Raji (cell line): ENCODE results near the gene ANGPTL4.

Experiments used
- POLR2A ChIP-seq: IDR thresholded peaks from 2 replicates; pipeline ENCODE4 v1.6.1; 2011; ENCODE audit warnings: low read depth, low read length, control low read depth; ENCODE audit not compliant: insufficient read depth

The ANGPTL4 gene, protein sequence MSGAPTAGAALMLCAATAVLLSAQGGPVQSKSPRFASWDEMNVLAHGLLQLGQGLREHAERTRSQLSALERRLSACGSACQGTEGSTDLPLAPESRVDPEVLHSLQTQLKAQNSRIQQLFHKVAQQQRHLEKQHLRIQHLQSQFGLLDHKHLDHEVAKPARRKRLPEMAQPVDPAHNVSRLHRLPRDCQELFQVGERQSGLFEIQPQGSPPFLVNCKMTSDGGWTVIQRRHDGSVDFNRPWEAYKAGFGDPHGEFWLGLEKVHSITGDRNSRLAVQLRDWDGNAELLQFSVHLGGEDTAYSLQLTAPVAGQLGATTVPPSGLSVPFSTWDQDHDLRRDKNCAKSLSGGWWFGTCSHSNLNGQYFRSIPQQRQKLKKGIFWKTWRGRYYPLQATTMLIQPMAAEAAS

DNA sequence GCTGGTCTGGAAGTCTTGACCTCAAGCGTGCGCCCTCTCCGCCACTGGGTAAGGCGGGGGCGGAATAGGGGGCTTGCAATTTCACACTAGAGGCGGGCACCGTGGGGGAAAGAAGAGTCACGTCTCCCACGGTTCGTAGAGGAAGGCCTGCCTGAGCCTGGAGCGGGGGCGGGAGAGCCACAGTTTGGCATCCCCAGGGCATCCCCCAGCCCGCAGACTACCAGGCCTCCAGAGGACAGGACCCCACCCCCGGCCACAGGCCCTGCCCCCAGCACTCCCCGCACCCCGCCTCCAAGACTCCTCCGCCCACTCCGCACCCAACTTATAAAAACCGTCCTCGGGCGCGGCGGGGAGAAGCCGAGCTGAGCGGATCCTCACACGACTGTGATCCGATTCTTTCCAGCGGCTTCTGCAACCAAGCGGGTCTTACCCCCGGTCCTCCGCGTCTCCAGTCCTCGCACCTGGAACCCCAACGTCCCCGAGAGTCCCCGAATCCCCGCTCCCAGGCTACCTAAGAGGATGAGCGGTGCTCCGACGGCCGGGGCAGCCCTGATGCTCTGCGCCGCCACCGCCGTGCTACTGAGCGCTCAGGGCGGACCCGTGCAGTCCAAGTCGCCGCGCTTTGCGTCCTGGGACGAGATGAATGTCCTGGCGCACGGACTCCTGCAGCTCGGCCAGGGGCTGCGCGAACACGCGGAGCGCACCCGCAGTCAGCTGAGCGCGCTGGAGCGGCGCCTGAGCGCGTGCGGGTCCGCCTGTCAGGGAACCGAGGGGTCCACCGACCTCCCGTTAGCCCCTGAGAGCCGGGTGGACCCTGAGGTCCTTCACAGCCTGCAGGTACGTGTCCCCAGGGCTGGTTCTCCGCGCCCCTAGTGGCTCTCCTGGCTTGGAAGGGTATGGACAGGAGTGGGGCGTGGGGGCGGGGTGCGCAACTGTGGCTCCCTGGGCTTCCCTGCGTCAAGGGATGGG is at the start of gene ANGPTL4:
ANGPTL4 (plus strand) TSS at position 353 of the 969 bp plus-strand sequence; CDS start at position 520, 167 bp downstream.
- TF ChIP-seq POLR2A, result no peak

DNA sequence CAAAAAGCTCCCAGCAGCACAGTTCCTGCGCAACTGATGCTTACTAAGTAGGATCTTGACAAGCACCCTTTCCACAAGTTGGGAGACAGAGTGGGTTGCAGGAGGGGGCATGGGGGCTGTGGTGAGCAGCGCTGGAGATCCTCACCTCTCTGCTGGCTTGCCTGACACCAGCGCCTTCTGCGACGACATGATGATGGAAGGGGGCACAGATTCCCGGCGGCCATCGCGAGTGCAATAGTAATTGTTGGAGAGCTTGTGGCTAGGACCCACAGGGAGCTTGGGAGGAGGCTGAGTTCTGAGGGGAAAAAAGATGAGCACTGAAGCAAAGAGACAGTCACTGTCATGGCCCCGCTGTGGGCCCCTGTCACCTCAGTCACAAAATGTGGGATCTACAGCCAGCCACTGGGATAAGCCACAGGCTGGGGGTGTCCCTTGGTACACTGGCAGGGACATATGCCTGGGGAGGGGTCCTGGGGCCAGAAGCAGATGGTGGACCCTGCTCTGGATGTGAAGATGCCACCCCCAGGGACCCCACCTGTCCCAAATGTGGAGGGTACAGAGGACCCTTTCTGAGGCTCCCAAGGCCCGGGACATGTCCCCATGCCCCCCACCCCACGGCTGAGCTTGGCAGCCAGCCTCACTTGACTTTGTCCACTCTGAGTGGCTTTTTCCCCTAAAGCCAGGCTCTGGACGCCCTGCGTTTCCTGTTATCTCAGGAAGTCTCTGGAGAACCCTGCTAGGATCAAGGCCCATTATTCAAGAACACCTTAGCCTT is 47.4 kb upstream of the ANGPTL4 start:
- TF ChIP-seq POLR2A, result no peak

DNA sequence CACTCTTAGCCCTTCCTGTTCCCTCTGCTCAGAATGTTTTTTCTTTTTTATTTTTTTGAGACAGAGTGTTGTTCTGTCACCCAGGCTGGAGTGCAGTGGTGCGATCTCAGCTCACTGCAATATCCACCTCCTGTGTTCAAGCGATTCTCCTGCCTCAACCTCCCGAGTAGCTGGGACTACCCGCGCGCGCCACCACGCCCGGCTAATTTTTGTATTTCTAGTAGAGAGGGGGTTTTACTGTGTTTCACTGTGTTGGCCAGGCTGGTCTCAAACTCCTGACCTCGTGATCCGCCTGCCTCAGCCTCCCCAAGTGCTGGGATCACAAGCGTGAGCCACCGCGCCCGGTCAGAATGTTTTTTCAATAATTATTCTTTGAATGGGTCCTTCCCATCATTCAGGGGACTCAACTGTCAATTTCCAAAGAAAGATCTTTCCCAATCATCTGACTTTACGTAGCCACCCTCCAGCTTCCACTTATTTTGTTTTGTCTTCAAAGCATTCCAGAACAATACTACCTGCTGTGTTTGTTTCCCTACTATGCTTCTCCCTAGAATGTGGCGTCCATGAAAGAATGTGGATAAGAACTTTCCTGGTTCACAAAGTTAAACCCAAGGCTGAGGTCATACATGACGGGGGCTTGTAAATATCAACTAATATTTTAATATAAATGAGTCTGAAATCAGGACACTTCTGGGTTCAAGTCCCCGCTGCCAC is 44.0 kb upstream of the ANGPTL4 start:
- TF ChIP-seq POLR2A, result no peak

DNA sequence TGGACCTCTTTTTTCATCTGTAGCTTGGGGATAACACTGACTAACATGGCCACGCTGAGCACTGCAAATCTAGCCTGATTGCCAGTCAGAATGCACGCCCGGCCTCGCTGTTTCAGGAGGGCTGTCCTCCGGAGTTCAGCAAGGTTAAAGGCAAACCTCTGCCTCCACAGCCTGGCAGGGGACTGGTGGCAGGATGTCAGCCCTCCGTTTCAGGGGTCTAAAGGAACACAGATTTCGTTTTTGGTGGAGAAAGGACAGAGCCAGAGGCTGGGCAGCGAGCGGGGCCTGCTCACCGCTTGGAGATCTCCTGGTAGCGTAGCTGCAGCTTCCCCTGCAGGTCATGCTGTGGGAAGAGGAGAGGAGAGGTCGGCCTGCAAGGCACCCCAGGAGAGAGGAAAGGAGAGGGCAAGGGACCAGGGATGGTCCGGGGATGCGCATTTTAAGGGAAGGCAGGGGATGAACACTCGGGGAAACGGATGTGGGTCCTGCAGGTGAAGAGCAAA is 43.3 kb upstream of the ANGPTL4 start:
- no peak for TF ChIP-seq POLR2A

DNA sequence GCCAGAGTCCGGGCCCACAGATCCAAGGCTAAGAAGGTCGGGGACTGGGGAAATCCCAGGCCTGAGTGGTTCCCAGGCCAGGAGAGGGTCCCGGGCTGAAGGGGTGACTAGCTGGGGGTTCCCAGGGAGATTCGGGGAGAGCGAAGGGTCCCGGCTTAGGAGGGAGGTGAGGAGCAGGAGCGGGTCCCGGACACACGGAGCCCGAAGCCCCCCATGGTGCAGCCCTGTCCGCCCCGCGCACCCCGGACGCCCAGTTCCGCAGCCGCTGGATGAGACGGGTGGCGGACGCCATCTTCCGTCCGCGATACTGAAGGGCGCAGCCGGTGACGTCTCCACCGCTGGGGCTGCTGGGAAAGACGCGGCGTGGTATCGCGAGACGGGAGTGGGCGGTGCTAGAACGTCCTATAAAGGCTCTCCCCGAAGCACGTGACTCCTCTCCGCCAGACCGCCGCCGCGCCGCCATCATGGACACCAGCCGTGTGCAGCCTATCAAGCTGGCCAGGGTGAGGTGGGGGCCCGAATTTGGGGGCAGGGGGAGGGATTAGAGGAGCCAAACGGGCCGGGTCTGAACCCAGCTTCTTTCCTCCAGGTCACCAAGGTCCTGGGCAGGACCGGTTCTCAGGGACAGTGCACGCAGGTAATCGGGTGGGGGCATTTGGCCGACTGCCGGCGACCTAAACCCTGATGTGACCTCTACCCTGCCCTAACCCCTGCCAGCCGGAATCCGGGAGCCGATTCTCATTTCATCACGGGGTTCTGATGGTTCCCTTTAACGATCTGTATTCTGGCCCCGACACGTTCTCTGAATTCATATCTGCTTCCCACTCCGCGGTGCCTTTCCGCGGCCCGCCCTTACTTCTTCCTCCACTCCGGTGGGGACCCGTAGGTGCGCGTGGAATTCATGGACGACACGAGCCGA is 42.6 kb upstream of the ANGPTL4 start, which contains the start of the genes NDUFA7 and RPS28:
NDUFA7 (minus strand) TSS at position 309 of the 919 bp plus-strand sequence; CDS start at position 292, 17 bp downstream.
RPS28 (plus strand) TSS at position 430 of the 919 bp plus-strand sequence; CDS start at position 465, 35 bp downstream.
- peak; percentile 93 for TF ChIP-seq POLR2A

DNA sequence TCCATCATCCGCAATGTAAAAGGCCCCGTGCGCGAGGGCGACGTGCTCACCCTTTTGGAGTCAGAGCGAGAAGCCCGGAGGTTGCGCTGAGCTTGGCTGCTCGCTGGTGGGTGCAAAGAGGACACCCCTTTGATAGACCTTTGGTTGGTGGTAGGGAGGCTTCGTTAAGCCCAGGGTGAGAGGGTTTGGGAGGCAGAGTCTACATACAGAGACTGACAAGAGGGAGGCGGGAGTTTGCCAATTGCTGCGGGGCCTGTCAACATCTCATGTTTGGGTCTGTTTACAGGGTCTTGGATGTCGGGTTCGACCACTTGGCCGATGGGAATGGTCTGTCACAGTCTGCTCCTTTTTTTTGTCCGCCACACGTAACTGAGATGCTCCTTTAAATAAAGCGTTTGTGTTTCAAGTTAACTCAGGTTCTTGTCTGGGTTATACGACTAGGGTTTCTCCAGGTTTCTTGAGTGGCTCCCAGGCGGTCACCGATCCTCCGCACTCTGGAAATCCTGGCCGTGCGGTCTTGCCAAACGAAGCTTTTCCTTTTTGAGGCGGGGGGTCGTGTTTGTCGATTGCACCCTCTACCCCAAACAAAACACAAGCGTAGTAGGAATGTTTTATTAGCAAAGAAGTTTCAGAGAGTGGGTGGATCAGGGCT is 41.8 kb upstream of the ANGPTL4 start:
- no peak for TF ChIP-seq POLR2A

DNA sequence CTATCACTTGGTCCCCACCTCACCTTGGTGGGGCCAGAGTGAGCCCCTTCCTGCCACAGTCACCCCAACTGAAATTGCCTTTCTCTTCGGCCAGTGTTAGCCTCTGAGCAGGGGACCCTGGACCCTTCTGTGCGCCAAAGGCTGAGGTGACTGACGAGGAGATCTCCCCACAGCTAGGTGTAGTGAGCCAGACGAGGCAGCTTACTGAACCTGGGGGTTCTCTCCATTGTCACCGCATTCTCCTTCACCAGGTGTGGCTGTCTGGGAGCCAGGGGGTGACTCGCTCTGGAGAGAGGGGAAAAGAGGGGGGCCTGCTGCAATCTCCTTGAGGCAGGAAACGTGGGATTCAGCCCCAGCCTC is 41.3 kb upstream of the ANGPTL4 start:
- TF ChIP-seq POLR2A, result no peak

DNA sequence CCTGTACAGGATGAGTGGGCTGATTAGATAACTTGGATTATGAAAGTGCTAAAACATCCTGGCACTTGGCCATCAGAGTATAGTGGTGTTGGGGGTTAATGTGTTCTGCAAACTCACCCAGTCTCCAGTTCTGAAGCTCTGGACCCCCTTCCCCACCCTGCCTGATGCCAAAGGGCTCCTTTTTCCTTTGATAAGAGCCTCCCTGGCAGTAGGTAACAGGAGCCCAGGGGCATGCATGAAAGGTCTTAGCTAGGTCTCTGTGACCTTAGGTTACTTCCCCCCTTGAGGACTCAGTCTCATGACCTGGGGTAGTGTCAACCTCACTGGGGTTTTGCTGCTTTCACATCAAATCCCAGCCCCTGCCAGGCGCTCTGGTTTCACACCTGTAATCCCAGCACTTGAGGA is 40.2 kb upstream of the ANGPTL4 start:
- TF ChIP-seq POLR2A, result no peak

DNA sequence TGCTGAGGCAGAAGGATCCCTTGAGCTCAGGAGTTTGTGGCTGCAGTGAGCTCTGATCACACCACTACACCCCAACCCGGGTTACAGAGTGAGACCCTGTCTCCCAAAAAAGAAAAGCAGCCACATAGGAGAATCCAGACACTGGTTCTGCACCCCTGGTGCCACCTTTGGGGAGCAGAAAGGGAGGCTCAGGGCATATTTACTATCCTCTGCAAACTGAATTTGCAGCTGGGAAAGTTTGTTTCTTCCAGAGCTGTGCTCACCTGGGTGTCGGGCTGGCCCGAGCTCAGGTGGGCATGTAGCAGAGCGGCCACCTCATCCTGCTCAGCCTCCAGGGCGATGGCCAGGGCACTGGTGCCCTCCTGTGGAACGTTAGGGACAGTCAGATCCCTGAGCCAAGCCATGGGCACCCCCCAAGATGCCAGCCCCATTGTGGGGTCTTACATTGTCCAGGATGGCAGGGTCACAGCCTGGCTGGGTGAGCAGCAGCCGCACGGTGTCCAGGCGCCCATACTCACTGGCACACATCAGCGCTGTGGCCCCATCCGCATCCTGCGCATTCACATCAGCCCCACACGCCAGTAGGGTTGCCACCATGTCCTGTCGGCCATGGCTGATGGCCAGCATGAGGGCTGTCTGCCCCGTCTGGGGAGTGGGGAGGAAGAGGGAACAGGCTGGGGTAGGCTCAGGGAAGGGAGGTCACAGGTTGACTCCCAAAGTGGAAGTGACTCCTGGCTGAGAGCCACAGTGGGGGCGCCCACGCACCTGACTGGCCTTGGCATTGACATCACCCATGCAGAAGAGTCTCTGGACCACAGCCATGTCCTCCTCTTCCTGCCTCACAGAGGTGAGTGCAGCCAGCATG is 39.5 kb upstream of the ANGPTL4 start:
- peak; percentile 73 for TF ChIP-seq POLR2A

DNA sequence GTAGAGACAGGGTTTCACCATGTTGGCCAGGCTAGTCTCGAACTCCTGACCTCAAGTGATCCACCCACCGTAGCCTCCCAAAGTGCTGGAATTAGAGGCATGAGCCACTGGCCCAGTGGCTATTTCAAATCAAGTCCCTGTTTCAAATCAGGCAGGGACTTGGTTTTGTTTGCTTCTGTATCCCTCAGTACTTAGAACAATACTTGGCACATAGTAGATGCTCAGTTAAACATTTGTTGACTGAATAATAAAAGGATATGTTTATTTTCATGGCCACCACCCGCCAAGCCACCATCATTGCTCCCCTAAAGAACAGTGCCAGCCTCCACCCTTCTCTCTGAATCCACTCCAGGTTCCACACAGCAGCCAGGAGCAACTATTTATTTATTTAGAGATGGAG is 38.5 kb upstream of the ANGPTL4 start:
- TF ChIP-seq POLR2A, result no peak

DNA sequence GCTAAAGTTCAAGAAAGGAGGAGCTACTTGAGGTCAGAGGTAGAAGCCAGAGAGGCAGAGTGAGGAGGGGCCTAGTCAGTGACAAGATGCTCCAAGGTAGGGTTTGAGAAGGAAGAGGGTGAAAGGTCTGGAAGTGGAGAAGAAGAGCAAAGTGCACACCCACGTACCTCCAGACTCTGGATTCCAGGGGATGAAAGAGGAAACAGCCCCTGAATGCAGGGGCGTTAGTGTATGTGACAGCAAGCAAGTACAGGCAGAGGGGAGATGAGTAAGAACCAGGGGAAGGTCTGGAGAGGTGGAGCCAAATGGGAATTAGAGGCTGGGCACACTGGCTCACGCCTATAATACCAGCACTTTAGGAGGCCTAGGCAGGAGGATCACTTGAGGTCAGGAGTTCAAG is 34.0 kb upstream of the ANGPTL4 start:
- no peak for TF ChIP-seq POLR2A

DNA sequence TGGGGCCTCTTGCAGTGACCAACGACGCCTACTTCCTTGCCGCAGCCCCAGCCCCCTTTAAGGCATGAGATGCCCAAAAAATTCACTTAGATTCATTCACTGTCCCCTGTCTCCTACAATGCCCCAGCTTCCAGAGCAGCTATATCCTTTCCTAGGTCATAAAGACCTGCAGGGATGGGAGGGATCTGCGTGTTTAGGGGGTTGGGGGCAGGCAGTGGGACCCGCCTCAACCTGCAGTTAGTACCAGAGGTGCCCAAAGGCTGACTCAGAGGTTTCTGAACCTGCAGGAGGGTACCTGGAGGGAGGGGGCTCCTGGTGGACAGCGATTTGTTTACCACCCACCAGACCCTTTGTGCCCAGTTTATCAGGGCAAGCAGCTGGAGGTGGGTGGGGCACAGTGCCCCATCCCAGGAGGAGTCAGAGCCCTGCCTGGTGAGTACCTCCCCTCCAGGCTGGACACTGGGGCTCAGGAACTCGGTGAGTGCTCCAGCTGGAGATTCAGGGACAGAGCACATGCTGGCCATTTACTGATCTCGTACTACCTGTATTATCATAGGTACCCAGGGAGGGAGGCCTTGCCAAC is 32.6 kb upstream of the ANGPTL4 start:
- no peak for TF ChIP-seq POLR2A
